Keratinocyte (primary cell): ENCODE results near the gene EBF4. TPM values are rescaled to one million over a fixed set of nuclear protein-coding genes. Genes with fewer than 3 reads are reported as not detected.

Experiments used
- DNase-seq: peaks from one replicate; pipeline ENCODE4 v3.0.0-alpha.2; 2011; ENCODE audit warnings: low read depth, missing footprints, low spot score
- FAIRE-seq: peaks from 2 replicates; lab custom pipeline; 2011; peaks lifted over from hg19 to GRCh38; lab: Jason Lieb, UNC
- H2AFZ ChIP-seq: 2 replicates; pipeline ENCODE4 v1.6.0; 2012; ENCODE audit warnings: low read length, control low read depth, inconsistent platforms; ENCODE audit not compliant: control insufficient read depth
- H3K27ac ChIP-seq: 2 replicates; pipeline ENCODE4 v1.5.1; 2011; ENCODE audit warnings: low read length; ENCODE audit not compliant: control insufficient read depth, insufficient read depth
- H3K27me3 ChIP-seq: 3 replicates; pipeline ENCODE4 v1.6.0; 2011; ENCODE audit warnings: low read length; ENCODE audit not compliant: control insufficient read depth, insufficient read depth; ENCODE audit errors: extremely low read depth
- H3K36me3 ChIP-seq, 2 experiments: 2 replicates in 1 of 2; 3 replicates in 1 of 2; pipeline ENCODE4 v1.5.1; 2011; ENCODE audit warnings: low read length in 2 of 2, mild to moderate bottlenecking in 1 of 2; ENCODE audit not compliant: control insufficient read depth in 2 of 2, insufficient read depth in 2 of 2; ENCODE audit errors: extremely low read depth in 1 of 2
- H3K4me1 ChIP-seq: 3 replicates; pipeline ENCODE4 v1.5.1; 2011; ENCODE audit warnings: low read length; ENCODE audit not compliant: control insufficient read depth, insufficient read depth; ENCODE audit errors: extremely low read depth
- H3K4me2 ChIP-seq: 3 replicates; pipeline ENCODE4 v1.6.0; 2011; ENCODE audit warnings: low read depth, low read length; ENCODE audit not compliant: control insufficient read depth, insufficient read depth; ENCODE audit errors: extremely low read depth
- H3K4me3 ChIP-seq, 3 experiments: fragments of 200-600 bp in 1 of 3; sonication (generic) in 1 of 3; 2 replicates in 2 of 3; 3 replicates in 1 of 3; pipeline ENCODE4 v1.5.1; 2011 to 2016; ENCODE audit warnings: low read length in 3 of 3, mild to moderate bottlenecking in 3 of 3, control low read depth in 2 of 3, inconsistent platforms in 1 of 3, low read depth in 1 of 3, mixed read lengths in 1 of 3, mixed run types in 1 of 3, moderate library complexity in 1 of 3; ENCODE audit not compliant: control insufficient read depth in 2 of 3, insufficient read depth in 2 of 3; ENCODE audit errors: extremely low read depth in 1 of 3
- H3K79me2 ChIP-seq: 2 replicates; pipeline ENCODE4 v1.6.0; 2012; ENCODE audit warnings: low read length; ENCODE audit not compliant: control insufficient read depth, insufficient read depth
- H3K9ac ChIP-seq: 3 replicates; pipeline ENCODE4 v1.6.0; 2011; ENCODE audit warnings: low read length; ENCODE audit not compliant: control insufficient read depth, insufficient read depth; ENCODE audit errors: extremely low read depth
- H3K9me1 ChIP-seq: 3 replicates; pipeline ENCODE4 v1.6.0; 2011; ENCODE audit warnings: low read length; ENCODE audit not compliant: control insufficient read depth, insufficient read depth; ENCODE audit errors: extremely low read depth
- H3K9me3 ChIP-seq: 2 replicates; pipeline ENCODE4 v1.5.1; 2012; ENCODE audit warnings: low read depth, low read length; ENCODE audit not compliant: control insufficient read depth
- H4K20me1 ChIP-seq: 3 replicates; pipeline ENCODE4 v1.6.0; 2011; ENCODE audit warnings: low read length; ENCODE audit not compliant: control insufficient read depth, insufficient read depth; ENCODE audit errors: extremely low read depth
- EZH2 ChIP-seq: IDR thresholded peaks from one replicate; pipeline ENCODE4 v1.6.1; 2012; ENCODE audit warnings: inconsistent platforms, mild to moderate bottlenecking, low read length, moderate library complexity
- dilution Hi-C: fragments of 300-500 bp; cut with MboI; formaldehyde crosslinking; loops from one replicate; pipeline ENCODE4 v1.7.0; 2020; ENCODE audit warnings: low sequenced_read_pairs; ENCODE audit not compliant: extremely low pct_ligation_motif_present
- polyA plus RNA-seq, 5 experiments: library from polyadenylated mRNA; depleted of rRNA in 3 of 5; stranded (reverse) in 3 of 5; stranded (forward) in 1 of 5; unstranded in 1 of 5; fragments of >200 nt; gene quantifications; 1 replicate in 1 of 5; 2 replicates in 3 of 5; 3 replicates in 1 of 5; pipeline versions ENCODE4 v1.2.1 to v1.2.3, GENCODE V29; 2011 to 2012; ENCODE audit warnings: missing spikeins in 2 of 5, low read depth in 1 of 5, low replicate concordance in 1 of 5
- TF ChIP-seq, protein P1 (sequence below), 3 experiments: IDR thresholded peaks in 1 of 3; conservative IDR thresholded peaks in 1 of 3; optimal IDR thresholded peaks in 1 of 3; 2 replicates in 2 of 3; 3 replicates in 1 of 3; pipeline versions ENCODE3 to v1.5.1; 2011; ENCODE audit warnings: low read length in 3 of 3, mild to moderate bottlenecking in 3 of 3, moderate library complexity in 2 of 3, control low read depth in 1 of 3, inconsistent platforms in 1 of 3; ENCODE audit not compliant: insufficient read depth in 2 of 3; ENCODE audit errors: extremely low read depth in 1 of 3

The EBF4 gene
- polyA plus RNA-seq, 1 donor (not counting 4 experiments of a cell fraction or from before 2014, with no cell fraction given), result not detected

DNA sequence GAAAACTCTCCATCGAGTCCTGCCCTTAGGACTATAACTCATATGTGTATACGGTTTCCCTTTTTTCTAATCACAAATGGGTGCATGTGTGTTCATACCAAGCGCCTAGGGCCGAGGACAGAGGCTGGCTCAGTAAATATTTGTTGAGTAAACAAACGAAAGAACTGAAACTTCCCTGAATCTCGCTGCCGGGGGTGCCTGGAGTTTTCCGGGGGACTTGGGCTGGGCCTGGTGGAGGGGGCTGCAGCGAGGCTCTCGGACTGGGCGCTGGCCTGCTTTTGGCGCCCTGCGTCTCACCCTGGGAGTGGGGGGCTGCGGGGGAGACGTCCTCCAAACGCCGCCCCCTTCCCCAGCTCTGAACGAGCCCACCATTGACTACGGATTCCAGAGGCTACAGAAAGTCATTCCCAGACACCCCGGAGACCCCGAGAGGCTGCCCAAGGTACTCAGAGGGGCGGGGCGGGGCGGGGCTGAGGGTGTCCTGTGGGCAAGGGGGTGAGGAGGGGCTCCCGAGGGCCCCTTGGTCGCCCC lies 58.8 kb downstream of the EBF4 start:
- Histone ChIP-seq H3K4me3 (no peak overlapping the region), H3K79me2 (no peaks in the 10 kb centered on the region), H3K4me1 (no peaks in the 10 kb centered on the region), H3K9me3 (no peaks in the 10 kb centered on the region), H3K27me3 (peaks cover 81% of the 10 kb centered on the region), H2AFZ (no peak overlapping the region), H4K20me1 (no peaks in the 10 kb centered on the region), H3K9ac (no peak overlapping the region), H3K9me1 (no peaks in the 10 kb centered on the region), H3K36me3 (no peaks in the 10 kb centered on the region), H3K4me2 (peak overlapping the region; percentile 69), H3K27ac (no peak overlapping the region)
- no peak for FAIRE-seq
- no peak for DNase-seq
- dilution Hi-C loops, result no loop called here
- TF ChIP-seq, protein P1, sequence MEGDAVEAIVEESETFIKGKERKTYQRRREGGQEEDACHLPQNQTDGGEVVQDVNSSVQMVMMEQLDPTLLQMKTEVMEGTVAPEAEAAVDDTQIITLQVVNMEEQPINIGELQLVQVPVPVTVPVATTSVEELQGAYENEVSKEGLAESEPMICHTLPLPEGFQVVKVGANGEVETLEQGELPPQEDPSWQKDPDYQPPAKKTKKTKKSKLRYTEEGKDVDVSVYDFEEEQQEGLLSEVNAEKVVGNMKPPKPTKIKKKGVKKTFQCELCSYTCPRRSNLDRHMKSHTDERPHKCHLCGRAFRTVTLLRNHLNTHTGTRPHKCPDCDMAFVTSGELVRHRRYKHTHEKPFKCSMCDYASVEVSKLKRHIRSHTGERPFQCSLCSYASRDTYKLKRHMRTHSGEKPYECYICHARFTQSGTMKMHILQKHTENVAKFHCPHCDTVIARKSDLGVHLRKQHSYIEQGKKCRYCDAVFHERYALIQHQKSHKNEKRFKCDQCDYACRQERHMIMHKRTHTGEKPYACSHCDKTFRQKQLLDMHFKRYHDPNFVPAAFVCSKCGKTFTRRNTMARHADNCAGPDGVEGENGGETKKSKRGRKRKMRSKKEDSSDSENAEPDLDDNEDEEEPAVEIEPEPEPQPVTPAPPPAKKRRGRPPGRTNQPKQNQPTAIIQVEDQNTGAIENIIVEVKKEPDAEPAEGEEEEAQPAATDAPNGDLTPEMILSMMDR (optimal IDR thresholded peaks at IDR 0.05 in 1 of 3, IDR thresholded peaks at IDR 0.05 in 1 of 3, conservative IDR thresholded peaks at IDR 0.05 in 1 of 3; ENCODE audit: extremely low read depth in 1 of 3, insufficient read depth in 2 of 3, low read length in 3 of 3), result no peak
- no peak for TF ChIP-seq EZH2

DNA sequence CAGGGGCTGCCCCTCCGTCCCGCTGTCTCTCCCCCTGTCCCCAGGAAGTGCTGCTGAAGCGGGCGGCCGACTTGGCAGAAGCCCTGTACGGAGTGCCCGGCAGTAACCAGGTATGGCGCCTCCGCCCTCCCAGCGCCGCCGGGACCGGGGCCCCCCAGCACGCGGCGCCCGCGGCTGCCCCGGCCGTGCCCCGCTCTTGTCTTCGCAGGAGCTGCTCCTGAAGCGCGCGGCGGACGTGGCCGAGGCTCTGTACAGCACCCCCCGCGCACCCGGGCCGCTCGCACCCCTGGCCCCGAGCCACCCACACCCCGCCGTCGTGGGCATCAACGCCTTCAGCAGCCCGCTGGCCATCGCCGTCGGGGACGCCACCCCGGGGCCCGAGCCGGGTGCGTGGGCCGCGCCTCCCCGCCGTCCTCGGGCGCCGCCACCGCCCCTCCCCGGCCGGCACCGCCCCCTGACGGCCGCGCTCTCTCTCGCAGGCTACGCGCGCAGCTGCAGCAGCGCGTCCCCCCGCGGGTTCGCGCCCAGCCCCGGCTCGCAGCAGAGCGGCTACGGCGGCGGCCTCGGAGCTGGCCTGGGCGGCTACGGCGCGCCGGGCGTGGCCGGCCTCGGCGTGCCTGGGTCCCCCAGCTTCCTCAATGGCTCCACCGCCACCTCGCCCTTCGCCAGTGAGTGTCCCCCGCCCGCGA lies 59.4 kb downstream of the EBF4 start:
- no peak overlapping the region for H3K27ac ChIP-seq
- TF ChIP-seq, protein P1 (optimal IDR thresholded peaks at IDR 0.05 in 1 of 3, IDR thresholded peaks at IDR 0.05 in 1 of 3, conservative IDR thresholded peaks at IDR 0.05 in 1 of 3; ENCODE audit: extremely low read depth in 1 of 3, insufficient read depth in 2 of 3, low read length in 3 of 3), result peak in 1 of 3 experiments; percentile 31
- TF ChIP-seq EZH2, result no peak
- no peak for DNase-seq

More for the DNA sequence above, 59.4 kb downstream of the EBF4 start:
- Histone ChIP-seq H3K36me3 (no peaks in the 10 kb centered on the region), H3K4me2 (peak overlapping the region; percentile 69), H3K9me1 (no peaks in the 10 kb centered on the region), H4K20me1 (no peaks in the 10 kb centered on the region), H3K27me3 (peaks cover 84% of the 10 kb centered on the region), H3K9ac (no peak overlapping the region), H2AFZ (peak overlapping the region; percentile 5), H3K4me3 (peak overlapping the region in 2 of 3 experiments; percentile 18 to 49), H3K79me2 (no peaks in the 10 kb centered on the region), H3K9me3 (no peaks in the 10 kb centered on the region), H3K4me1 (no peaks in the 10 kb centered on the region)
- FAIRE-seq, result no peak
- dilution Hi-C loops, result no loop called here
